B cell (primary cell): ENCODE data around the gene TARP.

Experiments
- ATAC-seq: fragments of 200-7000 bp; cut with Tn5 transposase; one replicate; pipeline ENCODE4 v1.10.0; 2021; ENCODE audit warnings: low read depth, mild to moderate bottlenecking, moderate number of reproducible peaks, moderate library complexity
- CTCF ChIA-PET: fragments of 350-600 bp; sonication (Branson Sonifier 250); formaldehyde crosslinking; loops from one replicate; lab custom pipeline; 2021; ENCODE audit warnings: antibody characterized with exemption, inconsistent platforms; lab: Charles Lee
- POLR2A ChIA-PET: fragments of 350-600 bp; sonication (Branson Sonifier 250); formaldehyde crosslinking; loops from one replicate; lab custom pipeline; 2021; ENCODE audit warnings: antibody characterized with exemption; lab: Charles Lee
- DNase-seq: peaks from one replicate; pipeline ENCODE4 v3.0.0; 2013
- H2AFZ ChIP-seq: 2 replicates; pipeline ENCODE4 v1.6.1; 2012; ENCODE audit warnings: mild to moderate bottlenecking, low read depth, low read length; ENCODE audit not compliant: insufficient read depth, poor library complexity, severe bottlenecking
- H3K27ac ChIP-seq, 2 donors: 1 replicate in 1 of 2; 2 replicates in 1 of 2; pipeline ENCODE4 v1.5.1; 2012 to 2013; ENCODE audit warnings: low read length in 2 of 2, mild to moderate bottlenecking in 2 of 2, moderate library complexity in 1 of 2
- H3K27me3 ChIP-seq, 4 experiments: fragments of 200-600 bp in 1 of 4; sonication (generic) in 1 of 4; replicated peaks in 1 of 4; 1 replicate in 2 of 4; 2 replicates in 2 of 4; pipeline versions ENCODE4 v1.6.1 to v1.7.0; 2013 to 2016; ENCODE audit warnings: low read length in 3 of 4, mild to moderate bottlenecking in 2 of 4, mixed read lengths in 1 of 4, moderate library complexity in 1 of 4; ENCODE audit not compliant: insufficient read depth in 4 of 4, control insufficient read depth in 3 of 4; ENCODE audit errors: control extremely low read depth in 1 of 4
- H3K36me3 ChIP-seq, 2 experiments: replicated peaks in 1 of 2; 1 replicate in 1 of 2; 2 replicates in 1 of 2; pipeline versions ENCODE4 v1.6.1 to v1.7.1; 2013; ENCODE audit warnings: low read length in 1 of 2; ENCODE audit not compliant: insufficient read depth in 2 of 2, control insufficient read depth in 1 of 2; ENCODE audit errors: control extremely low read depth in 1 of 2, extremely low read depth in 1 of 2
- H3K4me1 ChIP-seq, 2 donors: fragments of 200-600 bp in 1 of 2; sonication (generic) in 1 of 2; 1 replicate in 1 of 2; 2 replicates in 1 of 2; pipeline versions ENCODE4 v1.5.1 to v1.6.1; 2013 to 2017; ENCODE audit warnings: low read length in 2 of 2; ENCODE audit not compliant: control insufficient read depth in 2 of 2, insufficient read depth in 2 of 2
- H3K4me2 ChIP-seq: replicated peaks from 2 replicates; pipeline ENCODE3; 2012; ENCODE audit warnings: mild to moderate bottlenecking, low read depth, low read length; ENCODE audit not compliant: poor library complexity, severe bottlenecking
- H3K4me3 ChIP-seq, 5 experiments: fragments of 200-600 bp in 1 of 5; sonication (generic) in 1 of 5; 1 replicate in 3 of 5; 2 replicates in 2 of 5; pipeline versions ENCODE4 v1.5.1 to v1.7.0; 2011 to 2016; ENCODE audit warnings: low read length in 4 of 5, mild to moderate bottlenecking in 4 of 5, low read depth in 2 of 5, control low read depth in 1 of 5, moderate library complexity in 1 of 5; ENCODE audit not compliant: insufficient read depth in 1 of 5; ENCODE audit errors: control extremely low read depth in 1 of 5, extremely low read depth in 1 of 5
- H3K79me2 ChIP-seq: fragments of 200-600 bp; sonication (generic); one replicate; pipeline ENCODE4 v1.6.0; 2016; ENCODE audit warnings: low read length; ENCODE audit not compliant: control insufficient read depth, insufficient read depth
- H3K9ac ChIP-seq: fragments of 200-600 bp; sonication (generic); 2 replicates; pipeline ENCODE4 v1.6.1; 2017; ENCODE audit warnings: mild to moderate bottlenecking, low read length, moderate library complexity
- H3K9me3 ChIP-seq, 3 donors: one replicate each; pipeline versions ENCODE4 v1.6.1 to v1.7.1; 2013; ENCODE audit warnings: low read length in 2 of 3; ENCODE audit not compliant: control insufficient read depth in 2 of 3, insufficient read depth in 1 of 3; ENCODE audit errors: control extremely low read depth in 1 of 3
- H4K20me1 ChIP-seq: 2 replicates; pipeline ENCODE4 v1.6.0; 2012; ENCODE audit warnings: mild to moderate bottlenecking, low read length; ENCODE audit not compliant: insufficient read depth, control insufficient read depth, poor library complexity, severe bottlenecking
- H3K27ac Mint-ChIP-seq: one replicate; pipeline ENCODE4 v1.8.0; 2021; ENCODE audit warnings: mixed read lengths
- H3K27me3 Mint-ChIP-seq: one replicate; pipeline ENCODE4 v1.8.0; 2021; ENCODE audit warnings: mixed read lengths
- H3K4me1 Mint-ChIP-seq: one replicate; pipeline ENCODE4 v1.8.0; 2021; ENCODE audit warnings: mixed read lengths
- H3K4me3 Mint-ChIP-seq: one replicate; pipeline ENCODE4 v1.8.0; 2021; ENCODE audit warnings: mixed read lengths
- H3K9me3 Mint-ChIP-seq: one replicate; pipeline ENCODE4 v1.8.0; 2022; ENCODE audit warnings: mixed read lengths; ENCODE audit not compliant: insufficient read depth
- CTCF ChIP-seq: fragments of 200-600 bp; IDR thresholded peaks from one replicate; pipeline ENCODE4 v1.8.0; 2022; ENCODE audit warnings: antibody characterized with exemption, mild to moderate bottlenecking
- EZH2 ChIP-seq: IDR thresholded peaks from 2 replicates; pipeline ENCODE4 v1.6.1; 2012; ENCODE audit warnings: borderline replicate concordance, low read depth, mild to moderate bottlenecking, moderate library complexity, low read length; ENCODE audit not compliant: insufficient read depth, poor library complexity, severe bottlenecking
- WGBS: methylation state at CpG from one replicate; pipeline ENCODE4 v1.1.5; 2013; ENCODE audit warnings: missing lambda C conversion rate; ENCODE audit not compliant: insufficient coverage; 5-methylcytosine and 5-hydroxymethylcytosine counted together
- intact Hi-C: fragments of 100-400 bp; cut with micrococcal nuclease; formaldehyde crosslinking; loops from one replicate; pipeline ENCODE4 v1.10.0; 2022

TARP gene

DNA sequence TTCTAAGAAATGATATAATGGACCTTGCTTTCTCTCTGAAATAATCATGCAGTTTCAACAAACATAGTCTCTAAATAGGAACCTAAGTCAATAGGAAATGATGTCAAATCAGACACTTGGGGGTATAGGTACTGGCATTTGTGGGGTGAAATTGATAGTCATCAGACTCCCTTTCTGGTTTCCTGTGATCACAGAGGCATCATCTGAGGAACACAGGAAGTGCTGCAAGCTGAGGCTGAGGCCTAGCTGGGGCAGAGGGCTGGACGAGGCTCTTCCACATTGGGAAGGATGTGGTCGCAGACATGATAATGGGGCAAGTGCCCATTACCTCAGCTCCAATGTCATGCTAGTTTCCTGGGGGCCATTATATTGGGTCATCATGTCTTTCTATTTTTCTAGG is 33.5 kb upstream of the TARP start:
- POLR2A ChIA-PET, result no interaction called here
- no peak overlapping the region for H2AFZ ChIP-seq
- DNase-seq, result no peak

GRCh38 chr7:38306171-38306570 is 32.7 kb upstream of the TARP start:
- no peaks in the 10 kb centered on the region for H3K36me3 ChIP-seq
- TF ChIP-seq CTCF (no peak), EZH2 (no peak)
- WGBS, result no CpG with 5 or more reads among the region's 3 CpGs
- Mint-ChIP-seq H3K27me3 (peaks cover 30% of the 10 kb centered on the region), H3K9me3 (peaks cover 4% of the 10 kb centered on the region), H3K4me1 (peaks cover 6% of the 10 kb centered on the region), H3K4me3 (no peak overlapping the region), H3K27ac (no peak overlapping the region)
- H3K27ac ChIP-seq, result no peak overlapping the region
- H3K4me1 ChIP-seq, result peaks cover 0 to 10% of the 10 kb centered on the region in 2 donors
- ChIA-PET POLR2A (no interaction called here), CTCF (interaction anchor here (1.2 kb wide), 1 partner anchor 90 kb away, joined by 3 read pairs; no protein-coding TSS in a partner anchor)
- no peak overlapping the region for H2AFZ ChIP-seq
- intact Hi-C loops, result no loop called here
- peaks cover 0 to 3% (median 0%) of the 10 kb centered on the region in 3 donors for H3K9me3 ChIP-seq
- no peaks in the 10 kb centered on the region for H4K20me1 ChIP-seq
- no peak overlapping the region for H3K4me3 ChIP-seq
- no peak overlapping the region for H3K4me2 ChIP-seq
- ATAC-seq (no peak), DNase-seq (no peak)
- H3K79me2 ChIP-seq, result no peaks in the 10 kb centered on the region
- H3K27me3 ChIP-seq, result peaks cover 0 to 17% (median 6%) of the 10 kb centered on the region in 4 experiments
- no peak overlapping the region for H3K9ac ChIP-seq

More for the DNA sequence above, 33.5 kb upstream of the TARP start:
- Histone ChIP-seq H3K36me3 (no peaks in the 10 kb centered on the region), H3K9ac (no peak overlapping the region), H3K4me1 (peaks cover 4 to 16% of the 10 kb centered on the region in 2 donors), H3K27me3 (peaks cover 0 to 23% (median 9%) of the 10 kb centered on the region in 4 experiments), H3K9me3 (peaks cover 0 to 3% (median 0%) of the 10 kb centered on the region in 3 donors), H4K20me1 (no peaks in the 10 kb centered on the region), H3K79me2 (no peaks in the 10 kb centered on the region), H3K4me2 (no peak overlapping the region), H3K4me3 (no peak overlapping the region), H3K27ac (no peak overlapping the region)
- Mint-ChIP-seq H3K27me3 (peaks cover 30% of the 10 kb centered on the region), H3K4me3 (no peak overlapping the region), H3K9me3 (peaks cover 4% of the 10 kb centered on the region), H3K27ac (no peak overlapping the region), H3K4me1 (peaks cover 9% of the 10 kb centered on the region)
- ATAC-seq, result no peak
- 50% methylated on average over 1 of the region's 2 CpGs for WGBS
- intact Hi-C loops, result no loop called here
- TF ChIP-seq EZH2 (no peak), CTCF (no peak)
- CTCF ChIA-PET, result no interaction called here
